ENCODE data around the gene APBA3. TPM values are rescaled to one million over a fixed set of nuclear protein-coding genes. Genes with fewer than 3 reads are reported as not detected.

APBA3 gene
- polyA plus RNA-seq, 1 experiment: 12.4 TPM

GRCh38 chr19:3750211-3750610, 11.3 kb downstream of the APBA3 start:
- no peak for TF ChIP-seq CTCF (IDR thresholded peaks at IDR 0.05; ENCODE audit: insufficient read depth, low read depth, low read length)
- H3K27me3 ChIP-seq (ENCODE audit: control insufficient read depth, insufficient read depth, low read length): 0 out of 2 replicates have a peak, but pooled peaks cover 2% of the 10 kb centered on the region
- CTCF ChIA-PET: no interaction called here
- POLR2A ChIA-PET: no interaction called here
- H3K4me3 ChIP-seq (ENCODE audit: low read depth, low read length): no peak overlapping the region
- H3K36me3 ChIP-seq (ENCODE audit: control insufficient read depth, insufficient read depth, low read length): peaks cover 5% of the 10 kb centered on the region; the same call in 1 of the 2 replicates
- DNase-seq (ENCODE audit: low read depth): no peak

- CTCF ChIA-PET: interaction anchor here (0.6 to 1.6 kb wide), 2 partner anchors 13 to 220 kb away, joined by 4 to 5 read pairs; partner anchors contain the start of genes APBA3 and MRPL54
- Histone ChIP-seq H3K27me3 (ENCODE audit: control insufficient read depth, insufficient read depth, low read length) (0 out of 2 replicates have a peak, but pooled peaks cover 2% of the 10 kb centered on the region), H3K36me3 (ENCODE audit: control insufficient read depth, insufficient read depth, low read length) (peaks cover 5% of the 10 kb centered on the region; the same call in 1 of the 2 replicates), H3K4me3 (ENCODE audit: low read depth, low read length) (no peak overlapping the region)
- no peak for TF ChIP-seq CTCF (IDR thresholded peaks at IDR 0.05; ENCODE audit: insufficient read depth, low read depth, low read length)
- POLR2A ChIA-PET: interaction anchor here (0.7 kb wide), 1 partner anchor 286 kb away, joined by 13 read pairs; no protein-coding TSS in a partner anchor
- no peak for DNase-seq (ENCODE audit: low read depth)
Measured at GRCh38 chr19:3748965-3749364, 12.5 kb downstream of the APBA3 start.

GRCh38 chr19:3746371-3747056, 15.0 kb downstream of the APBA3 start:
- H3K4me3 ChIP-seq (ENCODE audit: low read depth, low read length): no peak overlapping the region
- no peak for DNase-seq (ENCODE audit: low read depth)
- H3K36me3 ChIP-seq (ENCODE audit: control insufficient read depth, insufficient read depth, low read length): peaks cover 3% of the 10 kb centered on the region; the same call in 1 of the 2 replicates
- TF ChIP-seq CTCF (IDR thresholded peaks at IDR 0.05; ENCODE audit: insufficient read depth, low read depth, low read length): no peak
- H3K27me3 ChIP-seq (ENCODE audit: control insufficient read depth, insufficient read depth, low read length): peaks cover 2% of the 10 kb centered on the region; the same call in 1 of the 2 replicates
- ChIA-PET POLR2A (no interaction called here), CTCF (interaction anchor here (1.1 kb wide), 1 partner anchor 140 kb away, joined by 3 read pairs; no protein-coding TSS in a partner anchor)

- TF ChIP-seq CTCF (IDR thresholded peaks at IDR 0.05; ENCODE audit: insufficient read depth, low read depth, low read length): no peak
- ChIA-PET POLR2A (no interaction called here), CTCF (no interaction called here)
- DNase-seq (ENCODE audit: low read depth): no peak
- peaks cover 2% of the 10 kb centered on the region; the same call in 1 of the 2 replicates for H3K27me3 ChIP-seq (ENCODE audit: control insufficient read depth, insufficient read depth, low read length)
- H3K4me3 ChIP-seq (ENCODE audit: low read depth, low read length): no peak overlapping the region
- no peaks in the 10 kb centered on the region for H3K36me3 ChIP-seq (ENCODE audit: control insufficient read depth, insufficient read depth, low read length)
Measured at GRCh38 chr19:3745363-3746045, 16.0 kb downstream of the APBA3 start.

- no peaks in the 10 kb centered on the region for H3K36me3 ChIP-seq (ENCODE audit: control insufficient read depth, insufficient read depth, low read length)
- DNase-seq (ENCODE audit: low read depth): no peak
- ChIA-PET POLR2A (no interaction called here), CTCF (interaction anchor here (0.7 kb wide), 1 partner anchor 79 kb away, joined by 3 read pairs; no protein-coding TSS in a partner anchor)
- H3K27me3 ChIP-seq (ENCODE audit: control insufficient read depth, insufficient read depth, low read length): peaks cover 2% of the 10 kb centered on the region; the same call in 1 of the 2 replicates
- TF ChIP-seq CTCF (IDR thresholded peaks at IDR 0.05; ENCODE audit: insufficient read depth, low read depth, low read length): no peak
- no peak overlapping the region for H3K4me3 ChIP-seq (ENCODE audit: low read depth, low read length)
Measured at GRCh38 chr19:3743486-3743885, 18.0 kb downstream of the APBA3 start.
